GM06990 (cell line): ENCODE results near the gene ACOX3.

Source experiments
- DNase-seq: peaks from one replicate; pipeline ENCODE4 v3.0.0-alpha.2; 2011; ENCODE audit not compliant: insufficient read length; ENCODE audit errors: extremely low read depth
- H3K27me3 ChIP-seq: replicated peaks from 2 replicates; pipeline ENCODE4 v1.6.0; 2011; ENCODE audit warnings: low read length; ENCODE audit not compliant: control insufficient read depth, insufficient read depth
- H3K36me3 ChIP-seq: 2 replicates; pipeline ENCODE4 v1.5.1; 2011; ENCODE audit warnings: low read length; ENCODE audit not compliant: control insufficient read depth, insufficient read depth
- H3K4me3 ChIP-seq: replicated peaks from 2 replicates; pipeline ENCODE4 v1.5.1; 2011; ENCODE audit warnings: low read depth, mild to moderate bottlenecking, control low read depth, low read length
- TF ChIP-seq, protein P1 (sequence below): IDR thresholded peaks from 2 replicates; pipeline ENCODE4 v1.5.1; 2011; ENCODE audit warnings: low read length, control low read depth, mild to moderate bottlenecking, inconsistent platforms; ENCODE audit not compliant: insufficient read depth, poor library complexity, severe bottlenecking

The ACOX3 gene

DNA sequence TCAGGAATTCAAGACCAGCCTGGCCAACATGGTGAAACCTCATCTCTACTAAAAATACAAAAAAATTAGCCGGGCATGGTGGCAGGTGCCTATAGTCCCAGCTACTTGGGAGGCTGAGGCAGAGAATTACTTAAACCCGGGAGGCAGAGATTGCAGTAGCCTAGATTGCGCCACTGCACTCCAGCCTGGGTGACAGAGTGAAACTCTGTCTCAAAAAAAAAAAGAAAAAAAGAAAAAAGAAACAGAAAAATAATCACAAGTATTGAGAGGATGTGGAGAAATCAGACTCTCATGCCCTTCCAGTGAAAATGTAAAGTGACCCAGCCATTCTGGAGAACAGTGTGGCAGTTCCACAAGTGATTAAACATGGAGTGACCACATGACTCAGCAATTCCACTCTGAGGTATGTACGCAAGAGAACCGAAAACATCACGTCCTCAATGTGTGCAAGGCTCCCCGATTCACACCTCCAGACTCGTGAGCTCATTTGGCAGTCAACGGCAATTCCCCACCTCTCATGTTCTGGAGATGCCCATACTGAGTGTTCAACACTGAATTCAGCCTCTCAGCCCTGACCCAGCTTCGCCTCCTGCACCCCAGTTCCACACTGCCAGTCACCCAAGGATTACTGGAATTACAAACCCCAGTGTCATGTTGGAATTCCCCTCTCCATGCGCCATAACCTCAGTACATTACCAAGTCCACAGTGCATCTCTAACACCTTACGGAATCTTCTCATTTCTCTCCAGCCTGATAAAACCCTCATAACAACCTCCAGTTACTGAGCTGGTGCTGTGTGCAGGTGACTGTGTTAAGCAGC, 21.1 kb downstream of the ACOX3 start:
- Histone ChIP-seq H3K36me3 (peaks cover 10% of the 10 kb centered on the region), H3K27me3 (no peaks in the 10 kb centered on the region), H3K4me3 (no peak overlapping the region)
- TF ChIP-seq, protein P1, sequence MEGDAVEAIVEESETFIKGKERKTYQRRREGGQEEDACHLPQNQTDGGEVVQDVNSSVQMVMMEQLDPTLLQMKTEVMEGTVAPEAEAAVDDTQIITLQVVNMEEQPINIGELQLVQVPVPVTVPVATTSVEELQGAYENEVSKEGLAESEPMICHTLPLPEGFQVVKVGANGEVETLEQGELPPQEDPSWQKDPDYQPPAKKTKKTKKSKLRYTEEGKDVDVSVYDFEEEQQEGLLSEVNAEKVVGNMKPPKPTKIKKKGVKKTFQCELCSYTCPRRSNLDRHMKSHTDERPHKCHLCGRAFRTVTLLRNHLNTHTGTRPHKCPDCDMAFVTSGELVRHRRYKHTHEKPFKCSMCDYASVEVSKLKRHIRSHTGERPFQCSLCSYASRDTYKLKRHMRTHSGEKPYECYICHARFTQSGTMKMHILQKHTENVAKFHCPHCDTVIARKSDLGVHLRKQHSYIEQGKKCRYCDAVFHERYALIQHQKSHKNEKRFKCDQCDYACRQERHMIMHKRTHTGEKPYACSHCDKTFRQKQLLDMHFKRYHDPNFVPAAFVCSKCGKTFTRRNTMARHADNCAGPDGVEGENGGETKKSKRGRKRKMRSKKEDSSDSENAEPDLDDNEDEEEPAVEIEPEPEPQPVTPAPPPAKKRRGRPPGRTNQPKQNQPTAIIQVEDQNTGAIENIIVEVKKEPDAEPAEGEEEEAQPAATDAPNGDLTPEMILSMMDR, result no peak
- DNase-seq, result no peak

DNA sequence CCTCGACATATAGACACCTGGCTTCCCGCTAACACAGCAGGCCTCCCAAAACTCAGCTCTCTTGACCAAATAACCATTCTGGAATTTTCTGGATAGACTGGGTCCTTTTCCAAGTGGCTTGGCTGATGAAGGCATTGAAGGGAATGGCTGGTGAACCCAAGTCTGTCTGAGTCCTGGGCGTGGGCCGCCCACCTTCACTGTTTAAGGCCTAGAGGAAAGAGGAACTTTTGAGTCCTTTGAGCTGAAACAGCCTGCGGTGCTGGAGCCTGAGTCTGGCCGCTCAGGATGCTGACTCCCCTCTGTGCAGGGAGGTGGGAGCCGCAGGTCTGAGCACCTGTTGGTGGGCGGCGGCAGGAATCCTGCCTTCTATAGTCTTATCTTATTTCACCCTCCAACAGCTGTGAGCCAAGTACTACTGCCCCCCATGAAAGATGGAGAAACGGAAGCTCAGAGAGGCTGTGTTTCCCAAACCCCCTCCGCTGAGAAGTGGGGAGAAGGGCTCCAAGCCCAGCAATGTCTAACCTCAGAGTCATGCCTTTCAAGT, 23.4 kb downstream of the ACOX3 start:
- Histone ChIP-seq H3K27me3 (no peaks in the 10 kb centered on the region), H3K4me3 (no peak overlapping the region), H3K36me3 (peaks cover 20% of the 10 kb centered on the region)
- DNase-seq, result no peak
- TF ChIP-seq, protein P1, result no peak

DNA sequence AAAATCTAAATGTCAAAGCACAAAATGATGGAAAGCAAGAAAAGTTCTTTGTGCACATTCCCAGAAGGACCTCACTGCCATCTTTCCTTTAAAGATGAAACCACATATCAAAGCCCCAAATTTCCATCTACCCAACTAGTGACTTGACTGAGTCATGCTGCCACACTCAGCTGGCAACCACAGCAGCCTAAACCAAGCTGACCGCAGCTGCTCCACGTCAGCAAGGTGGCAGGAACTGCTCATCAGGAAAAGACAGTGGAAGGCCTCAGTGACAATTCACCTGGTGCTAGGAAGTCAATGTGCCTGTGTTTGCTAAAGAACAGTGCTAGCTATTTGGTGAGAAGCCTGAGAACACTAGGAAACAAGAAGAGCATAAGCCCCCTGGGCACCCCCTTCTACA, 26.1 kb downstream of the ACOX3 start:
- no peak for DNase-seq
- TF ChIP-seq, protein P1, result no peak
- Histone ChIP-seq H3K4me3 (no peak overlapping the region), H3K36me3 (peaks cover 24% of the 10 kb centered on the region), H3K27me3 (no peaks in the 10 kb centered on the region)

DNA sequence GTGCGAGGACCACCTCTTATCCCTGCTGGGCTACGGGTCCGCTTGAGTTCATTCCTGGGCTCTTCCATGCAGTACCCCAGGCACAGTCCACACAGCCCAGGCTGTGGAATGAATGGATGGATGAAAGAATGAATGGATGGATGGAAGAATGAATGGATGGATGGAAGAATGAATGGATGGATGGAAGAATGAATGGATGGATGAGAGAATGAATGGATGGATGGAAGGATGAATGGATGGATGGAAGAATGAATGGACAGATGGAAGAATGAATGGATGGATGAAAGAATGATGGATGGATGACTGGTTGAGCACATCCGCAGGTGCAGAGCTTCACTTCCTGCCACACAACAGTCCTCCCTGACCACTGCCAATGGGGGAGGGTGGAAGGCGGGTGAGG, 28.2 kb downstream of the ACOX3 start:
- Histone ChIP-seq H3K27me3 (no peaks in the 10 kb centered on the region), H3K4me3 (no peak overlapping the region), H3K36me3 (peaks cover 28% of the 10 kb centered on the region)
- TF ChIP-seq, protein P1, result no peak
- DNase-seq, result no peak

DNA sequence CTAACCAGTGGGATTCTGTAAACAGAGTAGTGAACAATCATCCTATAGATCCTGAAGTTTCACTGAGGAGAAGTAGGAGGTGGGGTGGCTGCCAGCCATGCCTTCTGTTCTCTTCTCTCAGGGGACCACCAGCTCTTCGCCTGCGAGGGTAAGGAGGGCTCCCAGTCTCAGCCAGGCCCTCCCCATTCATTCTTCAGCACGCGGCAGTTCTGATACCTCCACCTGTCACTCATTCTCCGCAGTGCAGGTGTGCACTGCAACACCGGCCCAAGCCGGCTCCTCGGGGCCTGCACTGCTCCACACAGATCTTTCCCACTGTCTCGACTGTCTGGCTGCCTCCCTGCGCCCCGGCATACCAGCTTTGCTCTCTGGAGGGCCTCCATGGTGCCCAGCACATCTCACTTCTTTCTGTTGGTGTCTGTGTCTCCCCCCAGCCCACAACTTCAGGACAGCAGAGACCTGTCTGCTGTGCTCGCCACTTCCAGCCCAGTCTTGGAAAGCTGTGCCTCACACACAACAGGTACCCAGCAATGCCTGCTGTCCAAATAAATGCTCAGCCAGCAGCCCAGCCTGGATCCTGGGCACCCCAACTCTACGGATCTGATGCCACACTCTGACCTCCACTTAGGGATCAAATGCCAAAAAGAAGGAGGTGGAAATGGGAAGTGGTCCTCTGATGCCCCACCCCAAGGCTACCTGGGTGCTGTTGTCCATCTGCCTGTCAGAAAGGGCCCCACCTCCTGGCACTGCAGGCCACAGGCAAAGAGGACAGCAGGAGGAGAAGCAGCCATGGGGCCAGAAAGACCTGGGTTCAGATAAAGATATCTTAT, 29.0 kb downstream of the ACOX3 start:
- Histone ChIP-seq H3K4me3 (no peak overlapping the region), H3K36me3 (peaks cover 26% of the 10 kb centered on the region), H3K27me3 (no peaks in the 10 kb centered on the region)
- TF ChIP-seq, protein P1, result no peak
- no peak for DNase-seq
